ENCODE measurements around the gene MTHFD2L.

The MTHFD2L gene

DNA sequence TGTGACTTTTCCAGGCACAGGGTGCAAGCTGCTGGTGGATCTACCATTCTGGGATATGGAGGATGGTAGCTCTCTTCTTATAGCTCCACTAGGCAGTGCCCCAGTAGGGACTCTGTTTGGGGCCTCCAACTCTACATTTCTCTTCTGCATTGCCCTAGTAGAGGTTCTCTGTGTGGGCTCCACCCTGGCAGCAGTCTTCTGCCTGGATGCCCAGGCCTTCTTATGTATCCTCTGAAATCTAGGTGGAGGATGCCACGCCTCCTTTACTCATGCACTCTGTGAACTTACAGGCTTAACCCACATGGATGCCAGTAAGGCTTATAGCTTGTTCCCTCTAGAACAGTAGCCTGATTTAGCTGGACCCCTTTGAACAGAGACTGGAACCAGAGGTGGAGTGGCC lies 186.1 kb downstream of the MTHFD2L start:
- no peak for TF ChIP-seq TAF1 (IDR thresholded peaks at IDR 0.05; ENCODE audit: low read depth)
- no peak for TF ChIP-seq ZBTB7A (IDR thresholded peaks at IDR 0.05; ENCODE audit: low read depth)
- TF ChIP-seq USF1 (IDR thresholded peaks at IDR 0.05), result no peak
- TF ChIP-seq RAD21 (IDR thresholded peaks at IDR 0.05; ENCODE audit: low read depth), result no peak
- no peak for TF ChIP-seq EP300 (IDR thresholded peaks at IDR 0.05; ENCODE audit: borderline replicate concordance)
- no peak for TF ChIP-seq NFIC (IDR thresholded peaks at IDR 0.05)
- no peak for TF ChIP-seq TCF12 (IDR thresholded peaks at IDR 0.05; ENCODE audit: low read depth)
- no peak for TF ChIP-seq YY1 (IDR thresholded peaks at IDR 0.05; ENCODE audit: low read depth)
- no peak for TF ChIP-seq EGR1 (IDR thresholded peaks at IDR 0.05)
- no peak for TF ChIP-seq FOXM1 (IDR thresholded peaks at IDR 0.05; ENCODE audit: borderline replicate concordance, low read depth)
- TF ChIP-seq, protein P1, sequence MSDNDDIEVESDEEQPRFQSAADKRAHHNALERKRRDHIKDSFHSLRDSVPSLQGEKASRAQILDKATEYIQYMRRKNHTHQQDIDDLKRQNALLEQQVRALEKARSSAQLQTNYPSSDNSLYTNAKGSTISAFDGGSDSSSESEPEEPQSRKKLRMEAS (IDR thresholded peaks at IDR 0.05), result no peak
- TF ChIP-seq CREB1 (IDR thresholded peaks at IDR 0.05; ENCODE audit: low read depth), result no peak
- TF ChIP-seq TEAD4 (IDR thresholded peaks at IDR 0.05), result no peak
- no peak for TF ChIP-seq CEBPB (IDR thresholded peaks at IDR 0.05)
- TF ChIP-seq, protein P2, sequence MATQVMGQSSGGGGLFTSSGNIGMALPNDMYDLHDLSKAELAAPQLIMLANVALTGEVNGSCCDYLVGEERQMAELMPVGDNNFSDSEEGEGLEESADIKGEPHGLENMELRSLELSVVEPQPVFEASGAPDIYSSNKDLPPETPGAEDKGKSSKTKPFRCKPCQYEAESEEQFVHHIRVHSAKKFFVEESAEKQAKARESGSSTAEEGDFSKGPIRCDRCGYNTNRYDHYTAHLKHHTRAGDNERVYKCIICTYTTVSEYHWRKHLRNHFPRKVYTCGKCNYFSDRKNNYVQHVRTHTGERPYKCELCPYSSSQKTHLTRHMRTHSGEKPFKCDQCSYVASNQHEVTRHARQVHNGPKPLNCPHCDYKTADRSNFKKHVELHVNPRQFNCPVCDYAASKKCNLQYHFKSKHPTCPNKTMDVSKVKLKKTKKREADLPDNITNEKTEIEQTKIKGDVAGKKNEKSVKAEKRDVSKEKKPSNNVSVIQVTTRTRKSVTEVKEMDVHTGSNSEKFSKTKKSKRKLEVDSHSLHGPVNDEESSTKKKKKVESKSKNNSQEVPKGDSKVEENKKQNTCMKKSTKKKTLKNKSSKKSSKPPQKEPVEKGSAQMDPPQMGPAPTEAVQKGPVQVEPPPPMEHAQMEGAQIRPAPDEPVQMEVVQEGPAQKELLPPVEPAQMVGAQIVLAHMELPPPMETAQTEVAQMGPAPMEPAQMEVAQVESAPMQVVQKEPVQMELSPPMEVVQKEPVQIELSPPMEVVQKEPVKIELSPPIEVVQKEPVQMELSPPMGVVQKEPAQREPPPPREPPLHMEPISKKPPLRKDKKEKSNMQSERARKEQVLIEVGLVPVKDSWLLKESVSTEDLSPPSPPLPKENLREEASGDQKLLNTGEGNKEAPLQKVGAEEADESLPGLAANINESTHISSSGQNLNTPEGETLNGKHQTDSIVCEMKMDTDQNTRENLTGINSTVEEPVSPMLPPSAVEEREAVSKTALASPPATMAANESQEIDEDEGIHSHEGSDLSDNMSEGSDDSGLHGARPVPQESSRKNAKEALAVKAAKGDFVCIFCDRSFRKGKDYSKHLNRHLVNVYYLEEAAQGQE (IDR thresholded peaks at IDR 0.05; ENCODE audit: low read depth), result no peak

All from Ishikawa (cell line).